H9 (cell line): ENCODE measurements around the gene BUB1. TPM values are rescaled to one million over a fixed set of nuclear protein-coding genes. Genes with fewer than 3 reads are reported as not detected.
"Not testable (repeated sequence)": the region's sequence is repeated elsewhere in the genome, so short reads cannot be mapped to it uniquely, and the experiment has no call there.

Experiments used
- DNase-seq: peaks from one replicate; pipeline ENCODE4 v3.0.0-alpha.2; 2017
- H2AFZ ChIP-seq: one replicate; pipeline ENCODE4 v1.6.1; 2013; ENCODE audit warnings: mild to moderate bottlenecking, low read length, control low read depth, moderate library complexity
- H2AK5ac ChIP-seq: 2 replicates; pipeline ENCODE4 v1.6.1; 2013; ENCODE audit warnings: low read length, control low read depth, mixed read lengths; ENCODE audit not compliant: insufficient read length
- H2BK120ac ChIP-seq: one replicate; pipeline ENCODE4 v1.6.1; 2013; ENCODE audit warnings: low read depth, mild to moderate bottlenecking, low read length, control low read depth, inconsistent platforms; ENCODE audit not compliant: poor library complexity, severe bottlenecking
- H2BK12ac ChIP-seq: 2 replicates; pipeline ENCODE4 v1.6.1; 2013; ENCODE audit warnings: low read length, control low read depth, mixed read lengths, low read depth; ENCODE audit not compliant: insufficient read length
- H2BK15ac ChIP-seq: 2 replicates; pipeline ENCODE4 v1.6.1; 2013; ENCODE audit warnings: low read depth, low read length, control low read depth
- H2BK20ac ChIP-seq: one replicate; pipeline ENCODE4 v1.6.1; 2013; ENCODE audit warnings: low read depth, mild to moderate bottlenecking, low read length, control low read depth, inconsistent platforms; ENCODE audit not compliant: poor library complexity, severe bottlenecking
- H2BK5ac ChIP-seq: 2 replicates; pipeline ENCODE4 v1.6.1; 2013; ENCODE audit warnings: low read length, control low read depth, mixed read lengths; ENCODE audit not compliant: insufficient read length
- H3K14ac ChIP-seq: 2 replicates; pipeline ENCODE4 v1.6.1; 2013; ENCODE audit warnings: low read length, control low read depth; ENCODE audit not compliant: insufficient read depth
- H3K18ac ChIP-seq: 2 replicates; pipeline ENCODE4 v1.6.1; 2013; ENCODE audit warnings: low read depth, mild to moderate bottlenecking, mixed read lengths, low read length, control low read depth; ENCODE audit not compliant: insufficient read length
- H3K23ac ChIP-seq: 2 replicates; pipeline ENCODE4 v1.6.1; 2013; ENCODE audit warnings: low read length, control low read depth, mixed read lengths, low read depth; ENCODE audit not compliant: insufficient read length
- H3K23me2 ChIP-seq: 2 replicates; pipeline ENCODE4 v1.6.1; 2013; ENCODE audit warnings: low read depth, mild to moderate bottlenecking, mixed read lengths, low read length, control low read depth; ENCODE audit not compliant: insufficient read length, poor library complexity, severe bottlenecking
- H3K27ac ChIP-seq: 2 replicates; pipeline ENCODE4 v1.5.1; 2013; ENCODE audit warnings: low read length, control low read depth, mixed read lengths, low read depth; ENCODE audit not compliant: insufficient read length
- H3K27me3 ChIP-seq: 2 replicates; pipeline ENCODE4 v1.6.1; 2013; ENCODE audit warnings: low read length, control low read depth, inconsistent platforms; ENCODE audit not compliant: insufficient read depth
- H3K4ac ChIP-seq: 2 replicates; pipeline ENCODE4 v1.6.1; 2013; ENCODE audit warnings: low read depth, mild to moderate bottlenecking, control low read depth, inconsistent platforms, low read length, moderate library complexity
- H3K4me1 ChIP-seq: 2 replicates; pipeline ENCODE4 v1.6.1; 2013; ENCODE audit warnings: low read length, control low read depth, inconsistent platforms; ENCODE audit not compliant: insufficient read depth
- H3K4me2 ChIP-seq: 2 replicates; pipeline ENCODE4 v1.6.1; 2013; ENCODE audit warnings: low read length, control low read depth, mixed read lengths; ENCODE audit not compliant: insufficient read length, insufficient read depth
- H3K56ac ChIP-seq: 2 replicates; pipeline ENCODE4 v1.6.1; 2013; ENCODE audit warnings: low read depth, mild to moderate bottlenecking, mixed read lengths, low read length, control low read depth; ENCODE audit not compliant: insufficient read length
- H3K79me1 ChIP-seq: 2 replicates; pipeline ENCODE4 v1.6.1; 2013; ENCODE audit warnings: low read depth, mild to moderate bottlenecking, moderate library complexity, low read length, control low read depth, inconsistent platforms; ENCODE audit not compliant: insufficient read depth, poor library complexity, severe bottlenecking
- H3K79me2 ChIP-seq: 2 replicates; pipeline ENCODE4 v1.6.1; 2013; ENCODE audit warnings: low read length, control low read depth, inconsistent platforms; ENCODE audit not compliant: insufficient read depth
- H3K9ac ChIP-seq: 2 replicates; pipeline ENCODE4 v1.6.1; 2013; ENCODE audit warnings: low read length, control low read depth, mixed read lengths; ENCODE audit not compliant: insufficient read length; ENCODE audit errors: extremely low read depth
- H3K9me3 ChIP-seq: one replicate; pipeline ENCODE4 v1.6.1; 2013; ENCODE audit warnings: low read depth, low read length, inconsistent platforms; ENCODE audit not compliant: control insufficient read depth
- H3T11ph ChIP-seq: one replicate; pipeline ENCODE4 v1.6.1; 2013; ENCODE audit warnings: mild to moderate bottlenecking, low read length, control low read depth, inconsistent platforms
- H4K20me1 ChIP-seq: one replicate; pipeline ENCODE4 v1.6.1; 2013; ENCODE audit not compliant: control insufficient read depth, insufficient read length, insufficient read depth
- H4K5ac ChIP-seq: 2 replicates; pipeline ENCODE4 v1.6.1; 2013; ENCODE audit warnings: low read depth, mild to moderate bottlenecking, mixed read lengths, low read length, control low read depth; ENCODE audit not compliant: insufficient read length
- H4K8ac ChIP-seq: replicated peaks from 2 replicates; pipeline ENCODE4 v1.6.1; 2013; ENCODE audit warnings: low read length, control low read depth, mixed read lengths, low read depth; ENCODE audit not compliant: insufficient read length
- H4K91ac ChIP-seq: 2 replicates; pipeline ENCODE4 v1.6.1; 2013; ENCODE audit warnings: low read depth, mild to moderate bottlenecking, moderate library complexity, mixed read lengths, low read length, control low read depth; ENCODE audit not compliant: insufficient read length
- H3K27ac Mint-ChIP-seq, 3 experiments: 2 replicates in 2 of 3; 3 replicates in 1 of 3; pipeline ENCODE4 v1.8.0; 2020 to 2021; ENCODE audit warnings: mixed read lengths in 3 of 3, mild to moderate bottlenecking in 1 of 3, moderate library complexity in 1 of 3
- H3K27me3 Mint-ChIP-seq: 2 replicates; pipeline ENCODE4 v1.8.0; 2021; ENCODE audit warnings: low read depth, mild to moderate bottlenecking, moderate library complexity, mixed read lengths
- H3K36me3 Mint-ChIP-seq, 3 experiments: 2 replicates in 2 of 3; 3 replicates in 1 of 3; pipeline ENCODE4 v1.8.0; 2020 to 2021; ENCODE audit warnings: low read depth in 3 of 3, mixed read lengths in 3 of 3; ENCODE audit not compliant: insufficient read depth in 1 of 3
- H3K4me1 Mint-ChIP-seq, 2 experiments: 2 replicates each; pipeline ENCODE4 v1.8.0; 2020; ENCODE audit warnings: mixed read lengths in 2 of 2
- H3K4me3 Mint-ChIP-seq, 2 experiments: 2 replicates in 1 of 2; 3 replicates in 1 of 2; pipeline ENCODE4 v1.8.0; 2020 to 2021; ENCODE audit warnings: mild to moderate bottlenecking in 2 of 2, mixed read lengths in 2 of 2, moderate library complexity in 1 of 2
- H3K9me3 Mint-ChIP-seq, 2 experiments: 2 replicates in 1 of 2; 3 replicates in 1 of 2; pipeline ENCODE4 v1.8.0; 2020; ENCODE audit warnings: mild to moderate bottlenecking in 2 of 2, mixed read lengths in 2 of 2, moderate library complexity in 1 of 2
- WGBS: extraction: QIAGEN DNeasy Blood & Tissue Kit; methylation state at CpG from one replicate; pipeline ENCODE4 v1.1.7; 2013; ENCODE audit warnings: missing lambda C conversion rate, low lambda C conversion rate, mixed read lengths; ENCODE audit not compliant: insufficient read length; ENCODE audit errors: extremely low coverage; 5-methylcytosine and 5-hydroxymethylcytosine counted together
- total RNA-seq: library from RNA; stranded (reverse); gene quantifications from 2 replicates; pipeline ENCODE4 v1.2.1, GENCODE V29; 2021

Gene BUB1
- total RNA-seq, 1 experiment from 2014 or later, result 144 TPM

- not testable (repeated sequence) for H2BK20ac ChIP-seq, H3K79me2 ChIP-seq, H3K79me1 ChIP-seq, H3K9ac ChIP-seq, H3K9me3 Mint-ChIP-seq, H3K27ac ChIP-seq, H2AFZ ChIP-seq, H3K23ac ChIP-seq, H3K36me3 Mint-ChIP-seq, H3K4ac ChIP-seq, H3K4me2 ChIP-seq, H3K27me3 Mint-ChIP-seq, H3K4me1 ChIP-seq, H2BK12ac ChIP-seq, H2BK120ac ChIP-seq, H4K20me1 ChIP-seq, H3K9me3 ChIP-seq, H3K23me2 ChIP-seq, H3K27me3 ChIP-seq, H3T11ph ChIP-seq, H3K27ac Mint-ChIP-seq, H4K8ac ChIP-seq, H2BK5ac ChIP-seq, H2BK15ac ChIP-seq, H3K4me1 Mint-ChIP-seq, H3K14ac ChIP-seq, H2AK5ac ChIP-seq, H4K5ac ChIP-seq, H3K56ac ChIP-seq, DNase-seq, H3K18ac ChIP-seq, H4K91ac ChIP-seq
- peak overlapping the region in 1 of 2 experiments; percentile 40; a peak in 1 of 5 replicates for H3K4me3 Mint-ChIP-seq
- WGBS, result no CpG with 5 or more reads among the region's 45 CpGs
Measured at GRCh38 chr2:110609843-110610612, 67.8 kb downstream of the BUB1 start.

DNA sequence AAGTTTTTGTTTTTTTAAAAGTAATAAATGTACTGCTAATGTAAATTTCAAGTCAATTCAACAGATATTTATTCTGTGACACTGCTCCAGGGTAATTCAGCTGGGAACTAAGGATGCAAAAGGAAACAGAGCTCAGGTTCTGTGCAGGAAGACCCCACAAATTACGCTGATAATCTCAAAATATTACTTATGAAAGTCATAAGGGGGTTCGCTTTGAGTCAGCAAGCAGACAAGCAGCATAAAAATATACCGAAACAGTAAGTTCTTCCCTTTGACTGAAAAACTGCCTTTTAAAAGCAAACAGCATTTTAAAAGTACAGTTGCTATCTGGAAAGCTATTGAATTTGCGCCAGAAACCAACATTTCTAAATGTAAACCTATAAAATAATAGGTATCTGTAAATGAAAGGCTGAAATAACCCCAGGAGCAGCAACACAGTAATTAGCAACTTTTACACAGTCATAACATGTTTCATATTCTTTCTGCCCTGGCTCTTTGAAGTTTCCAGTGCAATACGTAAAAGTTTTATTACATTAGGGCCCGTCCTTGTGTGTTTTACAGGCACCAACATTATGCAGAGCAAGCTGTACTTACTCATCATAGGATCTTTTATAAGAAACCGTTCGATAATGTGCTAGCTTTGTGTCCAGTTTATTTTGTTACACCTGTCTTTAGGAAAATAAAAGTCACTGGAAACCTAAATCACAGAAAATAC is 68.9 kb downstream of the BUB1 start:
- H2BK12ac ChIP-seq, H4K5ac ChIP-seq, H2AK5ac ChIP-seq, H3K9me3 ChIP-seq, H3K56ac ChIP-seq, H4K20me1 ChIP-seq, H3K27ac Mint-ChIP-seq, H3K79me1 ChIP-seq, H4K91ac ChIP-seq, H3K23ac ChIP-seq, H3K4ac ChIP-seq, H3K23me2 ChIP-seq, H3K27me3 ChIP-seq, H3K36me3 Mint-ChIP-seq, H2BK120ac ChIP-seq, H2BK15ac ChIP-seq, H3K4me3 Mint-ChIP-seq, H3K9ac ChIP-seq, DNase-seq, H3K9me3 Mint-ChIP-seq, H3K27ac ChIP-seq, H3K27me3 Mint-ChIP-seq, H3K14ac ChIP-seq, H3K18ac ChIP-seq, H4K8ac ChIP-seq, H2BK20ac ChIP-seq, H3T11ph ChIP-seq, H3K4me1 Mint-ChIP-seq, H3K79me2 ChIP-seq, H2AFZ ChIP-seq, H3K4me2 ChIP-seq, H2BK5ac ChIP-seq, H3K4me1 ChIP-seq: not testable (repeated sequence)
- WGBS, result no CpG with 5 or more reads among the region's 8 CpGs
